Uterus (tissue), 2 donors: ENCODE results near the gene ROPN1B.

Experiments
- CTCF ChIP-seq, 4 experiments: fragments of 200-600 bp in 2 of 4; fragments of 450-650 bp in 2 of 4; sonication (generic) in 2 of 4; IDR thresholded peaks; one replicate each; pipeline ENCODE4 v1.5.1; 2016 to 2019; ENCODE audit warnings: antibody characterized with exemption in 4 of 4, mild to moderate bottlenecking in 2 of 4, moderate library complexity in 1 of 4
- POLR2A ChIP-seq, 2 donors: fragments of 450-650 bp; IDR thresholded peaks; one replicate each; pipeline ENCODE4 v1.6.1; 2016; ENCODE audit warnings: antibody characterized with exemption in 2 of 2, mild to moderate bottlenecking in 1 of 2, moderate library complexity in 1 of 2

- no peak for TF ChIP-seq CTCF (IDR thresholded peaks at IDR 0.05)
- no peak for TF ChIP-seq POLR2A (IDR thresholded peaks at IDR 0.05)
Observed at GRCh38 chr3:125957674-125958510, 11.1 kb upstream of the ROPN1B start.
